Liver (tissue), 3 donors: ENCODE results near the gene BLM.
"Not testable (repeated sequence)": the region's sequence is repeated elsewhere in the genome, so short reads cannot be mapped to it uniquely, and the experiment has no call there.

ENCODE experiments used
- EGR1 ChIP-seq, 2 donors: IDR thresholded peaks; 2 replicates each; pipeline ENCODE4 v1.6.1; 2016 to 2018; ENCODE audit warnings: antibody characterized with exemption in 2 of 2, low read depth in 2 of 2
- GABPA ChIP-seq, 2 donors: IDR thresholded peaks in 1 of 2; conservative IDR thresholded peaks in 1 of 2; 2 replicates each; pipeline ENCODE4 v1.6.1; 2016; ENCODE audit warnings: antibody characterized with exemption in 2 of 2, mild to moderate bottlenecking in 1 of 2, moderate library complexity in 1 of 2
- HNF4A ChIP-seq, 2 donors: conservative IDR thresholded peaks; 2 replicates each; pipeline ENCODE4 v1.6.1; 2016; ENCODE audit warnings: antibody characterized with exemption in 2 of 2, mild to moderate bottlenecking in 2 of 2
- RAD21 ChIP-seq, 2 donors: IDR thresholded peaks; 2 replicates each; pipeline ENCODE4 v1.6.1; 2016; ENCODE audit warnings: antibody characterized with exemption in 2 of 2, mild to moderate bottlenecking in 2 of 2
- TF ChIP-seq, protein P1 (sequence below): fragments of 150-350 bp; IDR thresholded peaks from 2 replicates; pipeline ENCODE4 v1.5.1; 2017; ENCODE audit warnings: improper control_type of control experiment, low read depth, low read length; ENCODE audit not compliant: missing input control
- TF ChIP-seq, protein P2 (sequence below): IDR thresholded peaks from 2 replicates; pipeline ENCODE4 v1.6.1; 2016; ENCODE audit warnings: antibody characterized with exemption, mild to moderate bottlenecking
- TF ChIP-seq, protein P3 (sequence below): IDR thresholded peaks from 2 replicates; pipeline ENCODE4 v1.6.1; 2016; ENCODE audit warnings: antibody characterized with exemption
- donor health status: healthy.
- donor health status: healthy.

DNA sequence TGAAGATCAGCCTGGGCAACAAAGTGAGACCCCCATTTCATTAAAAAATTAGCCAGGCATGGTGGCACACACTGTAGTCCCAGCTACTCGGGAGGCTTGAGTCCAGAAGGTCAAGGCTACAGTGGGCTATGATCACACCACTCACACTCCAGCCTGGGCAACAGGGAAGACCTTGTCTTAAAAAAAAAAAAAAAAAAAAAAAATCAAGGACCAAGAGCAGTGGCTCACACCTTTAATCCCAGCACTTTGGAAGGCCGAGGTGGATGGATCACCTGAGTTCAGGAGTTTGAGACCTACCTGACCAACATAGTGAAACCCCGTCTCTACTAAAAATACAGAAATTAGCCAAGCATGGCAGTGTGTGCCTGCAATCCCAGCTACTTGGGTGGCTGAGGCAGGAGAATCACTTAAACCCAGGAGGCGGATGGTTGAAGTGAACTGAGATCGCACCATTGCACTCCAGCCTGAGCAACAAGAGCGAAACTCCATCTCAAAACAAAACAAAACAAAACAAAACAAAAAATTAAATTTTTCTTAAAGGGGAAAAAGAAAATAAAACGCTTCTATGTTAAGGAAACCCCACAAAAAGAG, 49.3 kb upstream of the BLM start:
- TF ChIP-seq HNF4A (conservative IDR thresholded peaks at IDR 0.05); EGR1 (IDR thresholded peaks at IDR 0.05; ENCODE audit: low read depth in 2 of 2); RAD21 (IDR thresholded peaks at IDR 0.05); GABPA (IDR thresholded peaks at IDR 0.05 in 1 of 2, conservative IDR thresholded peaks at IDR 0.05 in 1 of 2): not testable (repeated sequence)
- TF ChIP-seq, protein P1, sequence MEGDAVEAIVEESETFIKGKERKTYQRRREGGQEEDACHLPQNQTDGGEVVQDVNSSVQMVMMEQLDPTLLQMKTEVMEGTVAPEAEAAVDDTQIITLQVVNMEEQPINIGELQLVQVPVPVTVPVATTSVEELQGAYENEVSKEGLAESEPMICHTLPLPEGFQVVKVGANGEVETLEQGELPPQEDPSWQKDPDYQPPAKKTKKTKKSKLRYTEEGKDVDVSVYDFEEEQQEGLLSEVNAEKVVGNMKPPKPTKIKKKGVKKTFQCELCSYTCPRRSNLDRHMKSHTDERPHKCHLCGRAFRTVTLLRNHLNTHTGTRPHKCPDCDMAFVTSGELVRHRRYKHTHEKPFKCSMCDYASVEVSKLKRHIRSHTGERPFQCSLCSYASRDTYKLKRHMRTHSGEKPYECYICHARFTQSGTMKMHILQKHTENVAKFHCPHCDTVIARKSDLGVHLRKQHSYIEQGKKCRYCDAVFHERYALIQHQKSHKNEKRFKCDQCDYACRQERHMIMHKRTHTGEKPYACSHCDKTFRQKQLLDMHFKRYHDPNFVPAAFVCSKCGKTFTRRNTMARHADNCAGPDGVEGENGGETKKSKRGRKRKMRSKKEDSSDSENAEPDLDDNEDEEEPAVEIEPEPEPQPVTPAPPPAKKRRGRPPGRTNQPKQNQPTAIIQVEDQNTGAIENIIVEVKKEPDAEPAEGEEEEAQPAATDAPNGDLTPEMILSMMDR, result not testable (repeated sequence)
- TF ChIP-seq, protein P2, sequence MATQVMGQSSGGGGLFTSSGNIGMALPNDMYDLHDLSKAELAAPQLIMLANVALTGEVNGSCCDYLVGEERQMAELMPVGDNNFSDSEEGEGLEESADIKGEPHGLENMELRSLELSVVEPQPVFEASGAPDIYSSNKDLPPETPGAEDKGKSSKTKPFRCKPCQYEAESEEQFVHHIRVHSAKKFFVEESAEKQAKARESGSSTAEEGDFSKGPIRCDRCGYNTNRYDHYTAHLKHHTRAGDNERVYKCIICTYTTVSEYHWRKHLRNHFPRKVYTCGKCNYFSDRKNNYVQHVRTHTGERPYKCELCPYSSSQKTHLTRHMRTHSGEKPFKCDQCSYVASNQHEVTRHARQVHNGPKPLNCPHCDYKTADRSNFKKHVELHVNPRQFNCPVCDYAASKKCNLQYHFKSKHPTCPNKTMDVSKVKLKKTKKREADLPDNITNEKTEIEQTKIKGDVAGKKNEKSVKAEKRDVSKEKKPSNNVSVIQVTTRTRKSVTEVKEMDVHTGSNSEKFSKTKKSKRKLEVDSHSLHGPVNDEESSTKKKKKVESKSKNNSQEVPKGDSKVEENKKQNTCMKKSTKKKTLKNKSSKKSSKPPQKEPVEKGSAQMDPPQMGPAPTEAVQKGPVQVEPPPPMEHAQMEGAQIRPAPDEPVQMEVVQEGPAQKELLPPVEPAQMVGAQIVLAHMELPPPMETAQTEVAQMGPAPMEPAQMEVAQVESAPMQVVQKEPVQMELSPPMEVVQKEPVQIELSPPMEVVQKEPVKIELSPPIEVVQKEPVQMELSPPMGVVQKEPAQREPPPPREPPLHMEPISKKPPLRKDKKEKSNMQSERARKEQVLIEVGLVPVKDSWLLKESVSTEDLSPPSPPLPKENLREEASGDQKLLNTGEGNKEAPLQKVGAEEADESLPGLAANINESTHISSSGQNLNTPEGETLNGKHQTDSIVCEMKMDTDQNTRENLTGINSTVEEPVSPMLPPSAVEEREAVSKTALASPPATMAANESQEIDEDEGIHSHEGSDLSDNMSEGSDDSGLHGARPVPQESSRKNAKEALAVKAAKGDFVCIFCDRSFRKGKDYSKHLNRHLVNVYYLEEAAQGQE, result not testable (repeated sequence)
- TF ChIP-seq, protein P3, sequence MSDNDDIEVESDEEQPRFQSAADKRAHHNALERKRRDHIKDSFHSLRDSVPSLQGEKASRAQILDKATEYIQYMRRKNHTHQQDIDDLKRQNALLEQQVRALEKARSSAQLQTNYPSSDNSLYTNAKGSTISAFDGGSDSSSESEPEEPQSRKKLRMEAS, result not testable (repeated sequence)
